ENCODE data around the gene UBE2H. TPM values are rescaled to one million over a fixed set of nuclear protein-coding genes. Genes with fewer than 3 reads are reported as not detected.
"Not testable (repeated sequence)": the region's sequence is repeated elsewhere in the genome, so short reads cannot be mapped to it uniquely, and the experiment has no call there.

UBE2H gene
- total RNA-seq, 1 experiment from 2014 or later: 49.3 TPM

GRCh38 chr7:129801882-129802281 is 150.9 kb downstream of the UBE2H start:
- in situ Hi-C loops (cut with HindIII; ENCODE audit: low sequenced_read_pairs): no loop called here
- DNase-seq (ENCODE audit: low spot score): no peak

GRCh38 chr7:129800901-129801300 is 151.9 kb downstream of the UBE2H start:
- in situ Hi-C loops (cut with HindIII; ENCODE audit: low sequenced_read_pairs): no loop called here
- no peak for DNase-seq (ENCODE audit: low spot score)

GRCh38 chr7:129799350-129799955 is 153.3 kb downstream of the UBE2H start:
- in situ Hi-C loops (cut with HindIII; ENCODE audit: low sequenced_read_pairs): loop anchor here (5.0 kb wide), 1 partner anchor 47 kb away; no protein-coding TSS in a partner anchor

GRCh38 chr7:129798616-129799349 is 154.0 kb downstream of the UBE2H start:
- no peak for DNase-seq (ENCODE audit: low spot score)
- in situ Hi-C loops (cut with HindIII; ENCODE audit: low sequenced_read_pairs): loop anchor here (5.0 kb wide), 1 partner anchor 46 kb away; no protein-coding TSS in a partner anchor

More at GRCh38 chr7:129799350-129799955, 153.3 kb downstream of the UBE2H start:
- DNase-seq (ENCODE audit: low spot score): no peak

GRCh38 chr7:129797214-129797789 is 155.5 kb downstream of the UBE2H start:
- DNase-seq (ENCODE audit: low spot score): no peak
- in situ Hi-C loops (cut with HindIII; ENCODE audit: low sequenced_read_pairs): loop anchor here (5.0 kb wide), 1 partner anchor 45 kb away; no protein-coding TSS in a partner anchor

GRCh38 chr7:129796186-129796775 is 156.5 kb downstream of the UBE2H start:
- no peak for DNase-seq (ENCODE audit: low spot score)
- in situ Hi-C loops (cut with HindIII; ENCODE audit: low sequenced_read_pairs): loop anchor here (5.0 kb wide), 1 partner anchor 44 kb away; no protein-coding TSS in a partner anchor

GRCh38 chr7:129794461-129794860 is 158.3 kb downstream of the UBE2H start:
- in situ Hi-C loops (cut with HindIII; ENCODE audit: low sequenced_read_pairs); DNase-seq (ENCODE audit: low spot score): not testable (repeated sequence)

- DNase-seq (ENCODE audit: low spot score): no peak
- in situ Hi-C loops (cut with HindIII; ENCODE audit: low sequenced_read_pairs): no loop called here
These were observed 159.1 kb downstream of the UBE2H start for GRCh38 chr7:129793506-129794310.

GRCh38 chr7:129792721-129793120 is 160.0 kb downstream of the UBE2H start:
- in situ Hi-C loops (cut with HindIII; ENCODE audit: low sequenced_read_pairs): no loop called here
- DNase-seq (ENCODE audit: low spot score): no peak

- in situ Hi-C loops (cut with HindIII; ENCODE audit: low sequenced_read_pairs): no loop called here
- no peak for DNase-seq (ENCODE audit: low spot score)
These were observed 162.6 kb downstream of the UBE2H start for GRCh38 chr7:129790136-129790535.

GRCh38 chr7:129789652-129790051 is 163.1 kb downstream of the UBE2H start:
- no peak for DNase-seq (ENCODE audit: low spot score)
- in situ Hi-C loops (cut with HindIII; ENCODE audit: low sequenced_read_pairs): no loop called here

- no peak for DNase-seq (ENCODE audit: low spot score)
- in situ Hi-C loops (cut with HindIII; ENCODE audit: low sequenced_read_pairs): no loop called here
These were observed 163.8 kb downstream of the UBE2H start for GRCh38 chr7:129789000-129789399.

- no peak for DNase-seq (ENCODE audit: low spot score)
- in situ Hi-C loops (cut with HindIII; ENCODE audit: low sequenced_read_pairs): no loop called here
These were observed 165.8 kb downstream of the UBE2H start for GRCh38 chr7:129786825-129787563.

- no peak for DNase-seq (ENCODE audit: low spot score)
These were observed 166.9 kb downstream of the UBE2H start for GRCh38 chr7:129785685-129786514.

GRCh38 chr7:129784783-129785684 is 167.7 kb downstream of the UBE2H start:
- in situ Hi-C loops (cut with HindIII; ENCODE audit: low sequenced_read_pairs): no loop called here
- DNase-seq (ENCODE audit: low spot score): no peak

More at GRCh38 chr7:129785685-129786514, 166.9 kb downstream of the UBE2H start:
- in situ Hi-C loops (cut with HindIII; ENCODE audit: low sequenced_read_pairs): no loop called here

GRCh38 chr7:129784437-129784782 is 168.3 kb downstream of the UBE2H start:
- DNase-seq (ENCODE audit: low spot score): no peak
- in situ Hi-C loops (cut with HindIII; ENCODE audit: low sequenced_read_pairs): no loop called here

GRCh38 chr7:129783584-129783919 is 169.2 kb downstream of the UBE2H start:
- no peak for DNase-seq (ENCODE audit: low spot score)
- in situ Hi-C loops (cut with HindIII; ENCODE audit: low sequenced_read_pairs): no loop called here

Measured in G401 (cell line).